H1 (cell line): ENCODE measurements around the gene KCND3.

ENCODE experiments used
- EP300 ChIP-seq, 2 experiments: IDR thresholded peaks; 1 replicate in 1 of 2; 2 replicates in 1 of 2; pipeline ENCODE4 v1.6.1; 2011 to 2012; ENCODE audit warnings: low read depth in 2 of 2, low read length in 2 of 2, mild to moderate bottlenecking in 2 of 2, borderline replicate concordance in 1 of 2, inconsistent platforms in 1 of 2, moderate library complexity in 1 of 2
- MAFK ChIP-seq: IDR thresholded peaks from 2 replicates; pipeline ENCODE4 v1.6.1; 2012; ENCODE audit warnings: low read depth, mild to moderate bottlenecking, improper control_type of control experiment, low read length
- POLR2A ChIP-seq, 2 experiments: IDR thresholded peaks; 1 replicate in 1 of 2; 2 replicates in 1 of 2; pipeline ENCODE4 v1.6.1; 2011; ENCODE audit warnings: low read depth in 2 of 2, low read length in 2 of 2, mild to moderate bottlenecking in 2 of 2; ENCODE audit errors: control extremely low read depth in 1 of 2
- POLR2AphosphoS5 ChIP-seq: IDR thresholded peaks from 2 replicates; pipeline ENCODE4 v1.6.1; 2011; ENCODE audit warnings: low read depth, low read length
- RFX5 ChIP-seq: IDR thresholded peaks from 2 replicates; pipeline ENCODE4 v1.6.1; 2011; ENCODE audit warnings: low read depth, low read length, improper control_type of control experiment, borderline replicate concordance
- RXRA ChIP-seq: IDR thresholded peaks from 2 replicates; pipeline ENCODE4 v1.6.1; 2011; ENCODE audit warnings: low read depth, mild to moderate bottlenecking, low read length, moderate library complexity; ENCODE audit not compliant: insufficient read depth
- YY1 ChIP-seq: IDR thresholded peaks from 2 replicates; pipeline ENCODE4 v1.6.1; 2011; ENCODE audit warnings: low read depth, mild to moderate bottlenecking, low read length
- ZNF274 ChIP-seq: IDR thresholded peaks from 2 replicates; pipeline ENCODE4 v1.7.0; 2012; ENCODE audit warnings: low read length, borderline replicate concordance; ENCODE audit errors: extremely low read depth
- TF ChIP-seq, protein P1 (sequence below), 3 experiments: IDR thresholded peaks; 1 replicate in 2 of 3; 2 replicates in 1 of 3; pipeline versions ENCODE4 v1.5.1 to v1.6.1; 2011; ENCODE audit warnings: low read length in 3 of 3, mild to moderate bottlenecking in 3 of 3, inconsistent platforms in 2 of 3, low read depth in 1 of 3, moderate library complexity in 1 of 3; ENCODE audit not compliant: insufficient read depth in 1 of 3; ENCODE audit errors: control extremely low read depth in 1 of 3

DNA sequence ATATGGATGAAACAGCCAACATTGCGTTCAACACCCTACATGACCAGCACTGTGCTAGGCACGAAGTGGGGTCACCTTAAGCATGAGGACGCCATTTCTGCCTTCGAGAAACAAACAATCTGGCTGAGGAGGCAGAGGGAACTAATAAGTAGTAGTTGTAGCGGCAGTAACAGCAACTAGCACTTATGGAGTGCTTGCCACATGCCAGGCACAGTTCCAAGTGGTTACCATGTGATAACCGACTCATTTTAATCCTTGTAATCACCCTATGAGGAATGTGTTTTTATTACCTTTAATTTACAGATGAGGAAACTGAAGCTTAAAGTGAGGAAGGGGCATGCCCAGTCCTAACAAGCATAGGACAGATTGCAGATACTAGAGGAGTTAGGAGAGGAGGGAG, 33.7 kb downstream of the KCND3 start:
- TF ChIP-seq YY1, result no peak
- no peak for TF ChIP-seq RFX5
- TF ChIP-seq ZNF274, result no peak
- no peak for TF ChIP-seq POLR2A (IDR thresholded peaks at IDR 0.05; ENCODE audit: control extremely low read depth in 1 of 2, low read depth in 2 of 2, low read length in 2 of 2)
- no peak for TF ChIP-seq RXRA
- TF ChIP-seq, protein P1, sequence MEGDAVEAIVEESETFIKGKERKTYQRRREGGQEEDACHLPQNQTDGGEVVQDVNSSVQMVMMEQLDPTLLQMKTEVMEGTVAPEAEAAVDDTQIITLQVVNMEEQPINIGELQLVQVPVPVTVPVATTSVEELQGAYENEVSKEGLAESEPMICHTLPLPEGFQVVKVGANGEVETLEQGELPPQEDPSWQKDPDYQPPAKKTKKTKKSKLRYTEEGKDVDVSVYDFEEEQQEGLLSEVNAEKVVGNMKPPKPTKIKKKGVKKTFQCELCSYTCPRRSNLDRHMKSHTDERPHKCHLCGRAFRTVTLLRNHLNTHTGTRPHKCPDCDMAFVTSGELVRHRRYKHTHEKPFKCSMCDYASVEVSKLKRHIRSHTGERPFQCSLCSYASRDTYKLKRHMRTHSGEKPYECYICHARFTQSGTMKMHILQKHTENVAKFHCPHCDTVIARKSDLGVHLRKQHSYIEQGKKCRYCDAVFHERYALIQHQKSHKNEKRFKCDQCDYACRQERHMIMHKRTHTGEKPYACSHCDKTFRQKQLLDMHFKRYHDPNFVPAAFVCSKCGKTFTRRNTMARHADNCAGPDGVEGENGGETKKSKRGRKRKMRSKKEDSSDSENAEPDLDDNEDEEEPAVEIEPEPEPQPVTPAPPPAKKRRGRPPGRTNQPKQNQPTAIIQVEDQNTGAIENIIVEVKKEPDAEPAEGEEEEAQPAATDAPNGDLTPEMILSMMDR (IDR thresholded peaks at IDR 0.05; ENCODE audit: control extremely low read depth in 1 of 3, insufficient read depth in 1 of 3, low read depth in 1 of 3, low read length in 3 of 3), result no peak
- no peak for TF ChIP-seq MAFK
- no peak for TF ChIP-seq POLR2AphosphoS5
- no peak for TF ChIP-seq EP300 (IDR thresholded peaks at IDR 0.05; ENCODE audit: borderline replicate concordance in 1 of 2, low read depth in 2 of 2, low read length in 2 of 2)
